ENCODE results near the gene TP53I13. TPM values are rescaled to one million over a fixed set of nuclear protein-coding genes. Genes with fewer than 3 reads are reported as not detected.

The TP53I13 gene
- total and polyA plus RNA-seq, 3 donors from 2014 or later: 72.3 to 89.6 (median 86.3) TPM

- intact Hi-C loops (cut with DNase I; ENCODE audit: low total_unique reads): no loop called here
- H3K4me1 ChIP-seq: peaks cover 17% of the 10 kb centered on the region
- no peak for DNase-seq
- no peaks in the 10 kb centered on the region for H3K27me3 ChIP-seq
- H3K36me3 ChIP-seq (ENCODE audit: low read depth, missing control alignments): no peaks in the 10 kb centered on the region
- TF ChIP-seq CTCF (IDR thresholded peaks at IDR 0.05) (no peak), POLR2A (IDR thresholded peaks at IDR 0.05) (no peak)
- H3K9me3 ChIP-seq: no peaks in the 10 kb centered on the region
- H3K27ac ChIP-seq: no peak overlapping the region
- 85 to 93% methylated on average over 8 to 16 of the region's 16 CpGs for WGBS, 2 donors
- no peak overlapping the region for H3K4me3 ChIP-seq
Measured at GRCh38 chr17:29583324-29584248, 15.1 kb downstream of the TP53I13 start.

GRCh38 chr17:29584452-29585079 is 16.1 kb downstream of the TP53I13 start:
- Histone ChIP-seq H3K4me1 (peaks cover 17% of the 10 kb centered on the region), H3K9me3 (no peaks in the 10 kb centered on the region), H3K27ac (no peak overlapping the region), H3K27me3 (no peaks in the 10 kb centered on the region), H3K4me3 (no peak overlapping the region), H3K36me3 (ENCODE audit: low read depth, missing control alignments) (no peaks in the 10 kb centered on the region)
- intact Hi-C loops (cut with DNase I; ENCODE audit: low total_unique reads): no loop called here
- DNase-seq: no peak
- TF ChIP-seq POLR2A (IDR thresholded peaks at IDR 0.05) (no peak), CTCF (IDR thresholded peaks at IDR 0.05) (no peak)
- 79 to 81% methylated on average over 3 to 12 of the region's 12 CpGs for WGBS, 2 donors

GRCh38 chr17:29585080-29585751 is 16.7 kb downstream of the TP53I13 start:
- intact Hi-C loops (cut with DNase I; ENCODE audit: low total_unique reads): no loop called here
- no peak overlapping the region for H3K27ac ChIP-seq
- H3K4me1 ChIP-seq: peaks cover 22% of the 10 kb centered on the region
- H3K27me3 ChIP-seq: no peaks in the 10 kb centered on the region
- 84 to 87% methylated on average over 2 to 8 of the region's 8 CpGs for WGBS, 2 donors
- DNase-seq: no peak
- H3K36me3 ChIP-seq (ENCODE audit: low read depth, missing control alignments): no peaks in the 10 kb centered on the region
- no peak for TF ChIP-seq POLR2A (IDR thresholded peaks at IDR 0.05)
- TF ChIP-seq CTCF (IDR thresholded peaks at IDR 0.05): no peak
- no peaks in the 10 kb centered on the region for H3K9me3 ChIP-seq
- H3K4me3 ChIP-seq: no peak overlapping the region

GRCh38 chr17:29586676-29587469 is 18.4 kb downstream of the TP53I13 start:
- H3K4me1 ChIP-seq: peaks cover 39% of the 10 kb centered on the region

More at GRCh38 chr17:29586676-29587469, 18.4 kb downstream of the TP53I13 start:
- H3K27me3 ChIP-seq: no peaks in the 10 kb centered on the region
- 57 to 81% methylated on average over 6 to 9 of the region's 9 CpGs for WGBS, 2 donors
- intact Hi-C loops (cut with DNase I; ENCODE audit: low total_unique reads): no loop called here
- no peak overlapping the region for H3K4me3 ChIP-seq
- no peaks in the 10 kb centered on the region for H3K36me3 ChIP-seq (ENCODE audit: low read depth, missing control alignments)
- no peak overlapping the region for H3K27ac ChIP-seq
- TF ChIP-seq CTCF (IDR thresholded peaks at IDR 0.05): no peak
- TF ChIP-seq POLR2A (IDR thresholded peaks at IDR 0.05): no peak
- DNase-seq: no peak
- H3K9me3 ChIP-seq: no peaks in the 10 kb centered on the region
